GM12878 (cell line): ENCODE results near the gene ZNF692. TPM values are rescaled to one million over a fixed set of nuclear protein-coding genes. Genes with fewer than 3 reads are reported as not detected.
A peak's percentile ranks its signal among the peaks of the same experiment; 100 is the strongest.

Experiments
- ATAC-seq: fragments of 200-7000 bp; cut with Tn5 transposase; 3 replicates; pipeline ENCODE4 v1.9.1; 2020; ENCODE audit warnings: mild to moderate bottlenecking, moderate library complexity
- BruUV-seq: library from RNA; stranded (reverse); fragments of 400-500 nt; replicated peaks from 2 replicates; lab custom pipeline; 2021; lab: Mats Ljungman, UMichigan
- CTCF ChIA-PET: fragments of 300-600 bp; sonication (Branson Sonifier 250); formaldehyde crosslinking; extraction: SDS; loops from one replicate; lab custom pipeline; 2021; ENCODE audit warnings: inconsistent platforms; lab: Yijun Ruan, JAX
- POLR2A ChIA-PET: fragments of 350-600 bp; formaldehyde crosslinking; extraction: SDS; loops from one replicate; lab custom pipeline; 2021; ENCODE audit warnings: inconsistent platforms; lab: Charles Lee
- RAD21 ChIA-PET: fragments of 300-600 bp; sonication (Branson Sonifier 250); formaldehyde crosslinking; loops from one replicate; lab custom pipeline; 2023; ENCODE audit warnings: antibody characterized with exemption; ENCODE audit not compliant: unreplicated experiment; lab: Charles Lee
- SMC1A ChIA-PET: fragments of 300-600 bp; sonication (Branson Sonifier 250); formaldehyde crosslinking; loops from one replicate; lab custom pipeline; 2023; ENCODE audit not compliant: unreplicated experiment, uncharacterized antibody; lab: Charles Lee
- DNase-seq: peaks from one replicate; pipeline ENCODE4 v3.0.0-alpha.2; 2011; ENCODE audit warnings: low read depth, low spot score
- FAIRE-seq: peaks from 3 replicates; lab custom pipeline; 2011; peaks lifted over from hg19 to GRCh38; lab: Jason Lieb, UNC
- H2AFZ ChIP-seq: 2 replicates; pipeline ENCODE4 v1.6.0; 2011; ENCODE audit warnings: low read depth, low read length, control low read depth; ENCODE audit not compliant: control insufficient read depth
- H3K27ac ChIP-seq: 2 replicates; pipeline ENCODE4 v1.5.1; 2011; ENCODE audit warnings: control low read depth; ENCODE audit not compliant: control insufficient read depth, insufficient read depth
- H3K27me3 ChIP-seq, 2 experiments: replicated peaks in 1 of 2; 2 replicates each; pipeline versions ENCODE4 v1.6.0 to v1.6.1; 2011; ENCODE audit warnings: low read length in 1 of 2; ENCODE audit not compliant: control insufficient read depth in 2 of 2, insufficient read depth in 2 of 2
- H3K36me3 ChIP-seq, 2 experiments: 2 replicates each; pipeline ENCODE4 v1.5.1; 2011; ENCODE audit warnings: low read length in 1 of 2; ENCODE audit not compliant: control insufficient read depth in 2 of 2, insufficient read depth in 2 of 2
- H3K4me1 ChIP-seq: 2 replicates; pipeline ENCODE4 v1.6.1; 2011; ENCODE audit warnings: mild to moderate bottlenecking, low read length, moderate library complexity, mixed read lengths; ENCODE audit not compliant: control insufficient read depth, insufficient read depth
- H3K4me2 ChIP-seq: 2 replicates; pipeline ENCODE4 v1.6.0; 2011; ENCODE audit warnings: control low read depth; ENCODE audit not compliant: control insufficient read depth, insufficient read depth
- H3K4me3 ChIP-seq: fragments of 200-600 bp; sonication (generic); 2 replicates; pipeline ENCODE4 v1.5.1; 2016
- H3K79me2 ChIP-seq: 2 replicates; pipeline ENCODE4 v1.6.0; 2011; ENCODE audit warnings: low read length; ENCODE audit not compliant: control insufficient read depth, insufficient read depth
- H3K9ac ChIP-seq: 2 replicates; pipeline ENCODE4 v1.8.0; 2011; ENCODE audit warnings: low read length, control low read depth, mixed read lengths; ENCODE audit not compliant: control insufficient read depth, insufficient read depth
- H3K9me3 ChIP-seq: replicated peaks from 3 replicates; pipeline ENCODE4 v1.5.1; 2011; ENCODE audit warnings: mild to moderate bottlenecking, low read length; ENCODE audit not compliant: control insufficient read depth, insufficient read depth
- H4K20me1 ChIP-seq: 2 replicates; pipeline ENCODE4 v1.6.0; 2011; ENCODE audit not compliant: control insufficient read depth, insufficient read depth
- ASH2L ChIP-seq: fragments of 300-600, 200-600 bp; sonication (generic); IDR thresholded peaks from 2 replicates; pipeline ENCODE4 v1.6.1; 2017; ENCODE audit warnings: low read depth, mild to moderate bottlenecking, borderline replicate concordance
- ATF2 ChIP-seq: IDR thresholded peaks from 2 replicates; pipeline ENCODE4 v1.6.1; 2012; ENCODE audit warnings: low read length, inconsistent platforms
- BCL11A ChIP-seq: IDR thresholded peaks from 2 replicates; pipeline ENCODE4 v1.6.1; 2011; ENCODE audit warnings: low read depth, low read length
- CBFB ChIP-seq: IDR thresholded peaks from 2 replicates; pipeline ENCODE4 v1.6.1; 2016; ENCODE audit warnings: antibody characterized with exemption, low read depth
- ELK1 ChIP-seq: IDR thresholded peaks from 2 replicates; pipeline ENCODE4 v1.6.1; 2012; ENCODE audit warnings: low read depth, low read length, improper control_type of control experiment
- HDAC2 ChIP-seq: fragments of 200-600 bp; sonication (generic); IDR thresholded peaks from 2 replicates; pipeline ENCODE4 v1.6.1; 2017
- POLR2AphosphoS5 ChIP-seq: IDR thresholded peaks from 2 replicates; pipeline ENCODE4 v1.6.1; 2011; ENCODE audit warnings: mild to moderate bottlenecking, low read length, inconsistent platforms
- SMC3 ChIP-seq: IDR thresholded peaks from 2 replicates; pipeline ENCODE4 v1.6.1; 2011; ENCODE audit warnings: low read length, improper control_type of control experiment, borderline replicate concordance
- SREBF2 ChIP-seq: IDR thresholded peaks from 2 replicates; pipeline ENCODE4 v1.6.1; 2012; ENCODE audit warnings: mild to moderate bottlenecking, low read length
- TCF12 ChIP-seq: IDR thresholded peaks from 2 replicates; pipeline ENCODE4 v1.6.1; 2011; ENCODE audit warnings: low read depth, mild to moderate bottlenecking, low read length
- ZNF274 ChIP-seq: IDR thresholded peaks from one replicate; pipeline ENCODE4 v1.8.0; 2011; ENCODE audit not compliant: insufficient read length, insufficient read depth
- WGBS: methylation state at CpG from one replicate; pipeline ENCODE4 v1.1.6; 2016; ENCODE audit warnings: low lambda C conversion rate; ENCODE audit not compliant: insufficient replicate concordance, insufficient coverage; ENCODE audit errors: missing lambda C conversion rate; 5-methylcytosine and 5-hydroxymethylcytosine counted together
- in situ Hi-C: fragments of 300-500 bp; cut with MboI; formaldehyde crosslinking; loops from 9 replicates; pipeline ENCODE4 v1.14.3; 2018; ENCODE audit warnings: mixed read lengths
- intact Hi-C: fragments of 100-400 bp; cut with micrococcal nuclease; formaldehyde crosslinking; loops from one replicate; pipeline ENCODE4 v1.14.2; 2022; ENCODE audit not compliant: unreplicated experiment
- polyA plus RNA-seq, 11 experiments: library from polyadenylated mRNA; depleted of rRNA in 4 of 11; unstranded in 6 of 11; stranded (reverse) in 5 of 11; fragments of >200 nt; fragmentation: Nextera tagmentation in 4 of 11; fragmentation: Illumina TruSeq in 1 of 11; extraction: Ambion mirVana in 4 of 11; extraction: Trizol in 1 of 11; gene quantifications; 1 replicate in 1 of 11; 2 replicates in 10 of 11; pipeline versions ENCODE4 v1.2.1 to v1.2.3, GENCODE V29; 2011 to 2016; ENCODE audit warnings: inconsistent platforms in 2 of 11, missing spikeins in 2 of 11, low read depth in 1 of 11
- total RNA-seq, 4 experiments: library from RNA; depleted of rRNA in 3 of 4; stranded (reverse); fragments of >200 nt in 3 of 4; fragmentation: Illumina TruSeq in 1 of 4; extraction: Trizol in 1 of 4; gene quantifications; 2 replicates each; pipeline versions ENCODE4 v1.2.1 to v1.2.3, GENCODE V29; 2013 to 2021
- TF ChIP-seq, protein P1 (sequence below): fragments of 450-650 bp; IDR thresholded peaks from 2 replicates; pipeline ENCODE4 v1.6.1; 2017; ENCODE audit warnings: antibody characterized with exemption, mild to moderate bottlenecking, moderate library complexity
- TF ChIP-seq, protein P2 (sequence below): IDR thresholded peaks from 2 replicates; pipeline ENCODE4 v1.6.1; 2011; ENCODE audit warnings: low read depth, low read length, improper control_type of control experiment, borderline replicate concordance

Gene ZNF692
- total and polyA plus RNA-seq, 10 of the 15 experiments (the other 5 are each of a cell fraction or from before 2014, with no cell fraction given) = 5.3 to 76.6 (median 36.9) TPM

DNA sequence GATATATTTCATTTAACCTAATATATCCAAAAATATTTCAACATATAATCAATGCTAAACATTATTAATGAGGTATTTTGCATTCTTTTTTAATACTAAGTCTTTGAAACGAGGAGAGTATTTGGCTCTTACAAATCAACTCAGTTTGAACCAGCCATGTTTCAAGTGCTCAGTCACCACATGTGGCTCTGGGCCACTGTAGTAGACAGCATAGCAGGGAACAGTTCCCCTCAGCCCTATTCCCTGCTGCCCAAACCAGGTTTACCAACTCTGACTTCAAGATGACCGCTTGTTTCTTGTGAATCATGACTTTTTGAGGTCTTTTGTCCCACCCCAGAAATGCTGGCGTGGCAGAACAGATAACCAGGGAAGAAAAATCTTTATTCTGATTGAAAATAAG lies 15.2 kb downstream of the ZNF692 start (continued):
- TF ChIP-seq, protein P1, sequence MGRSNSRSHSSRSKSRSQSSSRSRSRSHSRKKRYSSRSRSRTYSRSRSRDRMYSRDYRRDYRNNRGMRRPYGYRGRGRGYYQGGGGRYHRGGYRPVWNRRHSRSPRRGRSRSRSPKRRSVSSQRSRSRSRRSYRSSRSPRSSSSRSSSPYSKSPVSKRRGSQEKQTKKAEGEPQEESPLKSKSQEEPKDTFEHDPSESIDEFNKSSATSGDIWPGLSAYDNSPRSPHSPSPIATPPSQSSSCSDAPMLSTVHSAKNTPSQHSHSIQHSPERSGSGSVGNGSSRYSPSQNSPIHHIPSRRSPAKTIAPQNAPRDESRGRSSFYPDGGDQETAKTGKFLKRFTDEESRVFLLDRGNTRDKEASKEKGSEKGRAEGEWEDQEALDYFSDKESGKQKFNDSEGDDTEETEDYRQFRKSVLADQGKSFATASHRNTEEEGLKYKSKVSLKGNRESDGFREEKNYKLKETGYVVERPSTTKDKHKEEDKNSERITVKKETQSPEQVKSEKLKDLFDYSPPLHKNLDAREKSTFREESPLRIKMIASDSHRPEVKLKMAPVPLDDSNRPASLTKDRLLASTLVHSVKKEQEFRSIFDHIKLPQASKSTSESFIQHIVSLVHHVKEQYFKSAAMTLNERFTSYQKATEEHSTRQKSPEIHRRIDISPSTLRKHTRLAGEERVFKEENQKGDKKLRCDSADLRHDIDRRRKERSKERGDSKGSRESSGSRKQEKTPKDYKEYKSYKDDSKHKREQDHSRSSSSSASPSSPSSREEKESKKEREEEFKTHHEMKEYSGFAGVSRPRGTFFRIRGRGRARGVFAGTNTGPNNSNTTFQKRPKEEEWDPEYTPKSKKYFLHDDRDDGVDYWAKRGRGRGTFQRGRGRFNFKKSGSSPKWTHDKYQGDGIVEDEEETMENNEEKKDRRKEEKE = no peak
- no peak for TF ChIP-seq SMC3
- TF ChIP-seq TCF12 = no peak
- TF ChIP-seq POLR2AphosphoS5 = no peak
- no peak for TF ChIP-seq ELK1

GRCh38 chr1:248842781-248843331 lies 16.0 kb downstream of the ZNF692 start:
- Histone ChIP-seq H3K4me2 (peak overlapping the region; percentile 63), H3K4me3 (0 out of 2 replicates have a peak overlapping the region, but pooled peaks have one; percentile 10), H3K27me3 (no peaks in the 10 kb centered on the region), H2AFZ (no peak overlapping the region; the same call in 1 of the 2 replicates), H3K4me1 (peaks cover 10% of the 10 kb centered on the region), H3K9me3 (no peaks in the 10 kb centered on the region), H4K20me1 (no peaks in the 10 kb centered on the region), H3K79me2 (peaks cover 43% of the 10 kb centered on the region), H3K9ac (peak overlapping the region; percentile 32), H3K27ac (peak overlapping the region; percentile 65), H3K36me3 (peaks cover 16 to 17% of the 10 kb centered on the region in 2 experiments)
- CTCF ChIA-PET = interaction anchor here (1.5 to 4.8 kb wide), 8 partner anchors 9 to 84 kb away, joined by 6 to 52 read pairs (median 8); partner anchors contain the start of genes SH3BP5L and ZNF692
- no TSS peak for BruUV-seq
- 11% methylated on average over 8 of the region's 8 CpGs for WGBS
- SMC1A ChIA-PET = interaction anchor here (0.9 to 2.6 kb wide), 8 partner anchors 16 to 600 kb away, joined by 3 to 16 read pairs (median 4); no protein-coding TSS in a partner anchor
- POLR2A ChIA-PET = interaction anchor here (1.5 to 3.4 kb wide), 4 partner anchors 16 to 63 kb away, joined by 4 to 28 read pairs (median 8); partner anchors contain the start of genes PGBD2, SH3BP5L and ZNF692
- ATAC-seq (peak; percentile 46), DNase-seq (peak; percentile 62), FAIRE-seq (peak; percentile 78)
- intact Hi-C loops (no loop called here), in situ Hi-C loops (no loop called here)
- RAD21 ChIA-PET = interaction anchor here (0.7 to 3.2 kb wide), 4 partner anchors 16 to 18 kb away, joined by 3 to 25 read pairs (median 6); partner anchors contain the start of genes SH3BP5L and ZNF692
- TF ChIP-seq, protein P2, sequence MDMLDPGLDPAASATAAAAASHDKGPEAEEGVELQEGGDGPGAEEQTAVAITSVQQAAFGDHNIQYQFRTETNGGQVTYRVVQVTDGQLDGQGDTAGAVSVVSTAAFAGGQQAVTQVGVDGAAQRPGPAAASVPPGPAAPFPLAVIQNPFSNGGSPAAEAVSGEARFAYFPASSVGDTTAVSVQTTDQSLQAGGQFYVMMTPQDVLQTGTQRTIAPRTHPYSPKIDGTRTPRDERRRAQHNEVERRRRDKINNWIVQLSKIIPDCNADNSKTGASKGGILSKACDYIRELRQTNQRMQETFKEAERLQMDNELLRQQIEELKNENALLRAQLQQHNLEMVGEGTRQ = peak; percentile 52; the same call in 1 of the 2 replicates
- no peak for TF ChIP-seq ASH2L
- TF ChIP-seq ATF2 = no peak
- TF ChIP-seq BCL11A = no peak
- TF ChIP-seq CBFB = no peak
- no peak for TF ChIP-seq HDAC2
- TF ChIP-seq SREBF2 = no peak
- no peak for TF ChIP-seq ZNF274
